ENCODE results near the gene SCN2A. TPM values are rescaled to one million over a fixed set of nuclear protein-coding genes. Genes with fewer than 3 reads are reported as not detected.

Gene SCN2A
- total RNA-seq, 1 experiment from 2014 or later: 0.15 TPM

DNA sequence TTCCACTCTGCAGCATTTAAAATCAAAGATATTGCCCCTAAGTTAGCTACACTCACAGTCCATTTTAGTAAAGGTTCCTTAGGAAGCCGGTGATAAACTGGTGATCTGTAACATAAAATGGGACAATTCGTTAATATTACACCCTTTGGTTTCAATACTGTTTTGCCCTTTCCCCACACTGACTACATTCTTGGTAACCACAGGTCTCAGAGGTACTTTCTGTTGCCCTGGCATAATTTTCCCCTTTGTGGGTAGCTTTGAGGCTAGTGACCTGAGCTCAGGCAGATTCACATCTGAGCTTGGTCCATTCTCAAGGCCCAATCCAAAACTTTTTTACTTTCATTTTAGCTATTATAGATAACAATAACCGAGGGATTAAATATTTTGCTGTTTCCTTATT is 197.3 kb downstream of the SCN2A start:
- ChIA-PET POLR2A (ENCODE audit: unreplicated experiment) (no interaction called here), CTCF (no interaction called here)
- no peaks in the 10 kb centered on the region for H3K79me2 ChIP-seq (ENCODE audit: low read depth)
- H3F3A ChIP-seq (ENCODE audit: insufficient read depth, low read depth): no peaks in the 10 kb centered on the region
- intact Hi-C loops (cut with micrococcal nuclease; ENCODE audit: unreplicated experiment): no loop called here
- no peak overlapping the region for H2AFZ ChIP-seq
- no peak overlapping the region for H3K27ac ChIP-seq
- no peaks in the 10 kb centered on the region for H3K9me3 ChIP-seq (ENCODE audit: insufficient read depth, low read depth)
- no peaks in the 10 kb centered on the region for H3K36me3 ChIP-seq (ENCODE audit: low read depth)
- DNase-seq: no peak
- TF ChIP-seq, protein P1, sequence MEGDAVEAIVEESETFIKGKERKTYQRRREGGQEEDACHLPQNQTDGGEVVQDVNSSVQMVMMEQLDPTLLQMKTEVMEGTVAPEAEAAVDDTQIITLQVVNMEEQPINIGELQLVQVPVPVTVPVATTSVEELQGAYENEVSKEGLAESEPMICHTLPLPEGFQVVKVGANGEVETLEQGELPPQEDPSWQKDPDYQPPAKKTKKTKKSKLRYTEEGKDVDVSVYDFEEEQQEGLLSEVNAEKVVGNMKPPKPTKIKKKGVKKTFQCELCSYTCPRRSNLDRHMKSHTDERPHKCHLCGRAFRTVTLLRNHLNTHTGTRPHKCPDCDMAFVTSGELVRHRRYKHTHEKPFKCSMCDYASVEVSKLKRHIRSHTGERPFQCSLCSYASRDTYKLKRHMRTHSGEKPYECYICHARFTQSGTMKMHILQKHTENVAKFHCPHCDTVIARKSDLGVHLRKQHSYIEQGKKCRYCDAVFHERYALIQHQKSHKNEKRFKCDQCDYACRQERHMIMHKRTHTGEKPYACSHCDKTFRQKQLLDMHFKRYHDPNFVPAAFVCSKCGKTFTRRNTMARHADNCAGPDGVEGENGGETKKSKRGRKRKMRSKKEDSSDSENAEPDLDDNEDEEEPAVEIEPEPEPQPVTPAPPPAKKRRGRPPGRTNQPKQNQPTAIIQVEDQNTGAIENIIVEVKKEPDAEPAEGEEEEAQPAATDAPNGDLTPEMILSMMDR (conservative IDR thresholded peaks at IDR 0.05): no peak
- TF ChIP-seq EZH2 (IDR thresholded peaks at IDR 0.05; ENCODE audit: low read depth): no peak
- no TSS peak for BruUV-seq (replicated peaks)
- H3K4me2 ChIP-seq: no peak overlapping the region
- no peaks in the 10 kb centered on the region for H3K9me2 ChIP-seq (ENCODE audit: insufficient read depth)
- no peaks in the 10 kb centered on the region for H4K20me1 ChIP-seq (ENCODE audit: insufficient read depth)
- no peaks in the 10 kb centered on the region for H3K27me3 ChIP-seq (ENCODE audit: insufficient read depth, low read depth)
- no peak overlapping the region for H3K4me3 ChIP-seq
- no peaks in the 10 kb centered on the region for H3K4me1 ChIP-seq (replicated peaks; ENCODE audit: insufficient read depth)

DNA sequence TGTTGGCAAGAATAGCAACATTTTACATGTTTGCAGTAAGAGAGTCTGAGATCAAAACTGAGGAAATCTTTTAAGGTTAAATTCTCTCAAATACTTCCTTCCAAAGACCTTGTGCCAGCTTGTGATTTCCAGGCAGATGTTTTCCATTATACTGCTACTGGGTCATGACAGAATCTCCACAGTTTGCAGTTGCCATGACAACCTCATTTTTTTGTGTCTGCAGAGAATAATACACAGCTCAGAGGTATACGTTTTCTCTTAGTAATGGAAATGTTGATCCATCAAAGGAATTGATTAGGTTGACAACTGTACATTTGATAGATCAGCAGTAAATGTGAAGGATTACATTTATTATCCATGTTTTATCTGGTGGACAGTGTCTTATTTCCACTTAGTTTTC is 201.2 kb downstream of the SCN2A start:
- Histone ChIP-seq H2AFZ (no peak overlapping the region), H3F3A (ENCODE audit: insufficient read depth, low read depth) (no peaks in the 10 kb centered on the region), H3K9me2 (ENCODE audit: insufficient read depth) (no peaks in the 10 kb centered on the region), H3K27ac (no peak overlapping the region), H3K27me3 (ENCODE audit: insufficient read depth, low read depth) (no peaks in the 10 kb centered on the region), H3K4me3 (no peak overlapping the region), H3K4me1 (replicated peaks; ENCODE audit: insufficient read depth) (no peaks in the 10 kb centered on the region), H3K4me2 (no peak overlapping the region), H4K20me1 (ENCODE audit: insufficient read depth) (no peaks in the 10 kb centered on the region), H3K36me3 (ENCODE audit: low read depth) (no peaks in the 10 kb centered on the region), H3K79me2 (ENCODE audit: low read depth) (no peaks in the 10 kb centered on the region), H3K9me3 (ENCODE audit: insufficient read depth, low read depth) (no peaks in the 10 kb centered on the region)
- DNase-seq: no peak
- TF ChIP-seq, protein P1 (conservative IDR thresholded peaks at IDR 0.05): no peak
- TF ChIP-seq EZH2 (IDR thresholded peaks at IDR 0.05; ENCODE audit: low read depth): no peak
- BruUV-seq (replicated peaks): no TSS peak
- POLR2A ChIA-PET (ENCODE audit: unreplicated experiment): no interaction called here
- intact Hi-C loops (cut with micrococcal nuclease; ENCODE audit: unreplicated experiment): no loop called here
- CTCF ChIA-PET: interaction anchor here (0.6 kb wide), 1 partner anchor 212 kb away, joined by 3 read pairs; no protein-coding TSS in a partner anchor

Other genes with a start within 250 kb of the SCN2A start
- gene SCN3A, start 35.4 kb upstream of the SCN2A start, total RNA-seq (2021): not detected in 2 replicates
- gene CSRNP3, start 230.3 kb downstream of the SCN2A start, total RNA-seq (2021): 0.41 and 0.85 TPM in 2 replicates